ENCODE measurements around the gene DRC7.

DRC7 gene

DNA sequence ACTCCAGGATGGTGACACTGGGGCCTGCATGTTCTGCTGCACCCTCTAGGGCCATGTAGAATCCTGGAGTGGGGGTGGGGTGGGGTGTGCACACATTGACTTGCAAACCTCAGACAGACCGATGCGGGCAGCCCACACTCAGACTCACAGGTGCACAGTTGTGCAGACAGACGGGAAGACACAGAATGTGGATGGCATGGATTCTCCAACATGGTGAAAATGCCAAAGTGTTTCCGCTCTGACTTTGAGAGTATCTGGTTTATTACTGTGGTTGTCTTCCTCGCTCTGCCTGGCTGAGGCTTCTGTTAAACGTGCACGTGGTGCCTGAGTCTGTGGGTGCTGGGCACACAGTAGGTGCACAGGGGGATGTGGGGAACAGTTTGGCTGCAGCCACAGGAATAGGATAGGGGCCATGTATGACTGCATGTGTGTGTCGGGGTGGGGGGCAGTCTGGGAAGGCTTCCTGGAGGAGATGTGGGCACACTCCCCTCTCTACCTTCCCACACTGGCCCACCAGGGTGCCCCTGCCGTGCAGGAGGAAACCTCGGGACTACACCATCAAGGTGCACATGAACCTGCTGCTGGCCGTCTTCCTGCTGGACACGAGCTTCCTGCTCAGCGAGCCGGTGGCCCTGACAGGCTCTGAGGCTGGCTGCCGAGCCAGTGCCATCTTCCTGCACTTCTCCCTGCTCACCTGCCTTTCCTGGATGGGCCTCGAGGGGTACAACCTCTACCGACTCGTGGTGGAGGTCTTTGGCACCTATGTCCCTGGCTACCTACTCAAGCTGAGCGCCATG, 35.5 kb upstream of the DRC7 start:
- H3K36me3 ChIP-seq (ENCODE audit: control insufficient read depth, insufficient read depth, low read length): no peaks in the 10 kb centered on the region
- DNase-seq (ENCODE audit: extremely low read depth, insufficient read length): no peak

DNA sequence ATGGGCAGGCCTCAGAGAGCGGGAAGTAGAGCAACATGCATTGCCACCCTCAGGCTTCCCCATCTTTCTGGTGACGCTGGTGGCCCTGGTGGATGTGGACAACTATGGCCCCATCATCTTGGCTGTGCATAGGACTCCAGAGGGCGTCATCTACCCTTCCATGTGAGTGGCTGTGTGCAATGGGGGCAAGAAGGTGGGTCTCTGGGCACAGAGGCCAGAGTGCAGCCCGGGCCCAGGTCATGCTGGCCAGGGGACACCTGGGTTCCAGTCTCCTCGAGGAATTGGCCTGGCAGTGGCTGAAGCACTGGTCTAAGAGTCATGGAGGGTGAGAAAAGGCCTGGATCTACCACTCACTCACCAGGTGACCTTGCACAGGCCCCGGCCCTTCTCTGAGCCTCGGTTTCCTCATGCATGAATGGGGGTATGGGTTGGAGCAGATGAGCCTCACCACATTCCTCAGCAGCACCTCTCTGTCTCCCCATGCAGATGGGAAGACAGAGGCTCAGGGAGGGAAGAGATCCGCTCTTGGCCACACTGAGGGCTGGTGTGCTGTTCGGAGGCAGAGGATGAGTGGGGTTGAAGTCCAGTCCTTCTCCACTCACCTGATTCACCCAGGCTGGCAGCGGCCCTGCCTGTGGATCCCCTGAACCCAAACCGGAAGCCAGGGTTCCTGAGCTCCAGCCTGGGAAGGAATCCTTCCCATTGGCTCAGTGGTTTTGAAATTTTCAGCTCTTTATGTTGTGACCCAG, 33.7 kb upstream of the DRC7 start:
- Histone ChIP-seq H3K4me3 (replicated peaks; ENCODE audit: low read depth, low read length) (no peak overlapping the region), H3K27me3 (replicated peaks; ENCODE audit: control insufficient read depth, insufficient read depth, low read length) (no peaks in the 10 kb centered on the region; the same call in none of the 2 replicates), H3K36me3 (ENCODE audit: control insufficient read depth, insufficient read depth, low read length) (no peaks in the 10 kb centered on the region)
- DNase-seq (ENCODE audit: extremely low read depth, insufficient read length): no peak
- TF ChIP-seq, protein P1, sequence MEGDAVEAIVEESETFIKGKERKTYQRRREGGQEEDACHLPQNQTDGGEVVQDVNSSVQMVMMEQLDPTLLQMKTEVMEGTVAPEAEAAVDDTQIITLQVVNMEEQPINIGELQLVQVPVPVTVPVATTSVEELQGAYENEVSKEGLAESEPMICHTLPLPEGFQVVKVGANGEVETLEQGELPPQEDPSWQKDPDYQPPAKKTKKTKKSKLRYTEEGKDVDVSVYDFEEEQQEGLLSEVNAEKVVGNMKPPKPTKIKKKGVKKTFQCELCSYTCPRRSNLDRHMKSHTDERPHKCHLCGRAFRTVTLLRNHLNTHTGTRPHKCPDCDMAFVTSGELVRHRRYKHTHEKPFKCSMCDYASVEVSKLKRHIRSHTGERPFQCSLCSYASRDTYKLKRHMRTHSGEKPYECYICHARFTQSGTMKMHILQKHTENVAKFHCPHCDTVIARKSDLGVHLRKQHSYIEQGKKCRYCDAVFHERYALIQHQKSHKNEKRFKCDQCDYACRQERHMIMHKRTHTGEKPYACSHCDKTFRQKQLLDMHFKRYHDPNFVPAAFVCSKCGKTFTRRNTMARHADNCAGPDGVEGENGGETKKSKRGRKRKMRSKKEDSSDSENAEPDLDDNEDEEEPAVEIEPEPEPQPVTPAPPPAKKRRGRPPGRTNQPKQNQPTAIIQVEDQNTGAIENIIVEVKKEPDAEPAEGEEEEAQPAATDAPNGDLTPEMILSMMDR (IDR thresholded peaks at IDR 0.05; ENCODE audit: insufficient read depth, low read length, poor library complexity, severe bottlenecking): no peak

More for the DNA sequence above, 35.5 kb upstream of the DRC7 start:
- no peaks in the 10 kb centered on the region; the same call in none of the 2 replicates for H3K27me3 ChIP-seq (replicated peaks; ENCODE audit: control insufficient read depth, insufficient read depth, low read length)
- no peak overlapping the region for H3K4me3 ChIP-seq (replicated peaks; ENCODE audit: low read depth, low read length)
- TF ChIP-seq, protein P1 (IDR thresholded peaks at IDR 0.05; ENCODE audit: insufficient read depth, low read length, poor library complexity, severe bottlenecking): no peak

DNA sequence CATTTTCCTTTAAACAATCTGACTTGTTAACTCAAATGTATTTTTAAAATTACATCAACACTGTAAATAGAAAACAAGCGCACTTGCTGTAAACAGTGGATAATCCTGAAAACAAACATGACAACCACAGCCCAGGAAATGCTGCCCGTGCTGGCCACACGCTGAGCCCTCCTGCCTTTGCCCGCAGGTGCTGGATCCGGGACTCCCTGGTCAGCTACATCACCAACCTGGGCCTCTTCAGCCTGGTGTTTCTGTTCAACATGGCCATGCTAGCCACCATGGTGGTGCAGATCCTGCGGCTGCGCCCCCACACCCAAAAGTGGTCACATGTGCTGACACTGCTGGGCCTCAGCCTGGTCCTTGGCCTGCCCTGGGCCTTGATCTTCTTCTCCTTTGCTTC, 33.1 kb upstream of the DRC7 start:
- H3K27me3 ChIP-seq (replicated peaks; ENCODE audit: control insufficient read depth, insufficient read depth, low read length): no peaks in the 10 kb centered on the region; the same call in none of the 2 replicates
- H3K36me3 ChIP-seq (ENCODE audit: control insufficient read depth, insufficient read depth, low read length): no peaks in the 10 kb centered on the region
- no peak overlapping the region for H3K4me3 ChIP-seq (replicated peaks; ENCODE audit: low read depth, low read length)
- no peak for DNase-seq (ENCODE audit: extremely low read depth, insufficient read length)
- TF ChIP-seq, protein P1 (IDR thresholded peaks at IDR 0.05; ENCODE audit: insufficient read depth, low read length, poor library complexity, severe bottlenecking): no peak

DNA sequence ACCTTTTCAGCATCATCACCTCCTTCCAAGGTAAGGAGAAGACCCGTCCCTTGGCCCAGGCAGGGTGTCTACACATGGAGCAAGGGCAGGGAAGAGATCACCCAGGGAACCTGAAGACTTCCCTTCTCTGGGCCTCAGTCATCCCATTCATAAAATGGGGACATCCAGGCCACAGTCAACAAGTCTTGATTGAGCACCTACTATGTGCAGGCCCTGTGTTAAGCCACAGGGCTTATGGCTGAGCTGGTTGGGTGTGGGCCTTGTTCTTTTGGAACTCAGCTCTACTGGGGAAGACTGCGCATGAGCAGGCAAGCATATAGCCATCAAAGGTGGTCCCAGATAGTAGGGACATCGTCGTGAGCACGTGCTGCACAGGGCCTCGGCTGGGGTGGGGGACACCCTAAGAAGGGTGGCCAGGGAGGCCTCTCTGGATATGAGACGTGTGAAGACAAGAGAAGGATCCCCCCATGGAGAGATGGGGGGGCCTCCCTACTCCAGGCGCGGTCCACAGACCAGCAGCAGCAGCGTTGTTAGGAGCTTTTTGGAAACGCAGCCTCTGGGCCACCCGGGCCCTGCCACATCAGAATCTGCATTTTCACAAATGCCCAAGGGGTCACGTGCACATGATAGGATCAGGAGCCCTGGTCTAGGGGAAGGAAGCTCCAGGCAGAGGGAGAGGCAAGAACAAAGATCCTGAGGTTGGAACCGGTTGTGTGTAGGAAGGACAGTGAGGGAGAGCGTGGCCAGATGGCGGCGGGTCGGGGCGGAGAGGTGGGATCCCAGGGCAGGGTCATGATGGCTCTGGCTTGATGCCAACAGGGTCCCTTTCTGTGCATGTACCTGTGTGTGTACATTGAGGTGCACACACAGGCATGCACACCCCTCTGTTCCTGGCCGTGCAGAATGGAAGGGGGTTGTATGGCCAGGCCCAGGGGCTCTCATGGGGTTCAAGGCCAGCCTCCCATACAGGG, 32.4 kb upstream of the DRC7 start:
- H3K36me3 ChIP-seq (ENCODE audit: control insufficient read depth, insufficient read depth, low read length): no peaks in the 10 kb centered on the region
- H3K4me3 ChIP-seq (replicated peaks; ENCODE audit: low read depth, low read length): no peak overlapping the region
- DNase-seq (ENCODE audit: extremely low read depth, insufficient read length): no peak
- H3K27me3 ChIP-seq (replicated peaks; ENCODE audit: control insufficient read depth, insufficient read depth, low read length): no peaks in the 10 kb centered on the region; the same call in none of the 2 replicates
- TF ChIP-seq, protein P1 (IDR thresholded peaks at IDR 0.05; ENCODE audit: insufficient read depth, low read length, poor library complexity, severe bottlenecking): no peak

DNA sequence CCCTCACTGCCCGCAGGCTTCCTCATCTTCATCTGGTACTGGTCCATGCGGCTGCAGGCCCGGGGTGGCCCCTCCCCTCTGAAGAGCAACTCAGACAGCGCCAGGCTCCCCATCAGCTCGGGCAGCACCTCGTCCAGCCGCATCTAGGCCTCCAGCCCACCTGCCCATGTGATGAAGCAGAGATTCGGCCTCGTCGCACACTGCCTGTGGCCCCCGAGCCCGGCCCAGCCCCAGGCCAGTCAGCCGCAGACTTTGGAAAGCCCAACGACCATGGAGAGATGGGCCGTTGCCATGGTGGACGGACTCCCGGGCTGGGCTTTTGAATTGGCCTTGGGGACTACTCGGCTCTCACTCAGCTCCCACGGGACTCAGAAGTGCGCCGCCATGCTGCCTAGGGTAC, 31.2 kb upstream of the DRC7 start:
- no peak for DNase-seq (ENCODE audit: extremely low read depth, insufficient read length)
- H3K36me3 ChIP-seq (ENCODE audit: control insufficient read depth, insufficient read depth, low read length): no peaks in the 10 kb centered on the region
- no peaks in the 10 kb centered on the region; the same call in none of the 2 replicates for H3K27me3 ChIP-seq (replicated peaks; ENCODE audit: control insufficient read depth, insufficient read depth, low read length)
- no peak overlapping the region for H3K4me3 ChIP-seq (replicated peaks; ENCODE audit: low read depth, low read length)
- TF ChIP-seq, protein P1 (IDR thresholded peaks at IDR 0.05; ENCODE audit: insufficient read depth, low read length, poor library complexity, severe bottlenecking): no peak
